NCI-H1092 treated with DMSO at 0.1 percent for 48 hours (cell line): ENCODE results near the gene GYPB.
"Not testable (repeated sequence)": the region's sequence is repeated elsewhere in the genome, so short reads cannot be mapped to it uniquely, and the experiment has no call there.

Experiments used
- DNase-seq: peaks from one replicate; lab custom pipeline; 2025; lab: John Stamatoyannopoulos, UW

Gene GYPB

DNA sequence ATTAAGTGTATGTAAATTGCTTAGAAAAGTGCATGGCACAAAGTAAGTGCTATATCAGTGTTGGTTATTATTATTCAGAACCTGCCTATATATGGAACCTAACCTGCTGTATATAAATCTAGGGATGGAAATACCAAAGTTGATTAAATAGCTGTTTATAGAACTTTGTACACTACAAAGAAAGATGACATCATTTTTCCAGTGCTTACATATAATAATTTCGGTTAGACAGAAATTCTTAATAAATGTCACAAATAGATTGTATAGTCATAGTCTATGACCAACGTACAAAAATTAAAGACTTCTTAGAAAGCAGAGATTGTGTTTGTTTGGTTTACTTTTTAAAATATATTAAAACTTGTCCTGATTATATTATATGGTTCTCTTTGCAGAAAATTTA lies 4.4 kb downstream of the GYPB start:
- no peak for DNase-seq

DNA sequence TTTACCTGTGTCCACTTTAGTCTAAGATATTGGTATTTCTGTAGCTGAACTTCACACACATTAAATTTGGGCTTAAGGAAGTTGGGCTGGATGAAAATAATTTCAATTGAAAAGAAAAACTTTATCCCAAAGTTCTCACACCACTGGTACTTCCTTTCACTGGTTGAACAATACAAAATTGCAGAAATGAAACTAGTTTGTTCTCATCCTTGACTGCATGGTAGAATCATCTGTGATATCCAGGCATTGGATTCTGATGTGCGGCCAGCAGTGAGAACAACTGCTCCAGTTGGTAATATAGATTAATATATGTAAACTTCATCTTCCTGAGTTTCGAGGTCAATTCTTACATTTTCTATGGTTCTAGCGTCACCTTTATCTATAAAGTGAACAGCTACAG lies 10.6 kb downstream of the GYPB start:
- not testable (repeated sequence) for DNase-seq

DNA sequence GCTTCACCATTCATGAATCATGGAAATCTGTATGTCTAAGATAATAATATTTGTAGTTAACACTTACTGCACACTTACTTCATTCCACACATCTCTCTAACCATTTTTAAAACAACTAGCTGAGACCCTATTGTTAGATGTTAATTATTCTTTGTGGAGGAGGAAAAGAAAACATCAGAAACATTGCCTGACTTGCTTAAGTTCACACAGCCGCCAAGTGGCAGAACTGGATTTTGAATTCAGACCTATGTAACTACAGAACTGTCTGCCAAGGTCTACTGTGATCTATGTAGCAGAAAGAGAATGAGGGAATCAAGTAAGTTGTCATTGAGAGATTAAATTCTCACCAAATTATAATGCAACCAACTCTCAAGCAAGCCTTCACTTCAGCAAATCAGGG lies 11.2 kb downstream of the GYPB start:
- not testable (repeated sequence) for DNase-seq

DNA sequence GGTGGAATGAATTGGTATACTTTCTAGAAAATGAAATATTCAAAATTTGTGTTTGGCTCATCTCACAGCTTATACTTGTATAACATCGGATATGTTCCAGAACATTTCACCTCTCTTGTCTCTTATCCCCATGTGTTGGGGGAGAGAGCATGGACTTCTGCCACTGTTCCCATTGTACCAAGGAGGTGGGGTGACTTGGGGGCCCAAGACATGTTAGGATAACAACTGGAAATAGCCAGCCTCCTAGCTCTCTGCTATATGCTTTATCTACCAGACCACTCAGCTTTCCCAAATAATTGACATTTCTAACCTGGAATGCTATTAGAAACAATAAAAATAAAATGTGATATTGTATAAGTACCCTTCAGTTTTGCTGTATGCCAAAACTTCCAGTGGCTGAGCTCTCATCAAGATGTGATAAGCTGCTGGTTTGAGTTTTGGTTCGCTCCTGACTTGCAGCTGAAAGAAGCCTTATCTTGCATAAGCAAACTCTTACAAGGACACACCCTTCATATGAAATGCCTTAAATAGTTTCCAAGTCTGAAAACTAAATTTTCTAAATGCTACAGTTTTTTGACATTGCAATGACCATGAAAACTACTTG lies 12.9 kb downstream of the GYPB start:
- not testable (repeated sequence) for DNase-seq

DNA sequence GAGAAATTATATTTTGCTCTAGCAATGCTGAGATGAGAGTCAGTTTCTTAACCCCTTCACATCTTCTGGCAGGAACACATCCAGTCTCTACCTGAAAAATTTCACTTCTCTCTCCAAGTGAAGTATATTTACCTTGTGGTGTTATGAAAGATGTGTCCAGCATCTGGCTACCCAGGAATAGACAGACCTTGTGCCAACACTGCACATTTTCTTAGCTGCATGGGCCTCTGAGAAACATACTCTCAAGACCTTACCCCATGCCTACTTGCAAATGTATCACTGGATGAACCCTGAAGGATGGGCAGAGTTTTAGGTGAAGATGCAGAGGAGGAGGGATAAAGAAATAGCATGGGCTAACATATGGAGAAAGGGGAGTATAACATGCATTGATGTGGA lies 13.6 kb downstream of the GYPB start:
- DNase-seq, result not testable (repeated sequence)

DNA sequence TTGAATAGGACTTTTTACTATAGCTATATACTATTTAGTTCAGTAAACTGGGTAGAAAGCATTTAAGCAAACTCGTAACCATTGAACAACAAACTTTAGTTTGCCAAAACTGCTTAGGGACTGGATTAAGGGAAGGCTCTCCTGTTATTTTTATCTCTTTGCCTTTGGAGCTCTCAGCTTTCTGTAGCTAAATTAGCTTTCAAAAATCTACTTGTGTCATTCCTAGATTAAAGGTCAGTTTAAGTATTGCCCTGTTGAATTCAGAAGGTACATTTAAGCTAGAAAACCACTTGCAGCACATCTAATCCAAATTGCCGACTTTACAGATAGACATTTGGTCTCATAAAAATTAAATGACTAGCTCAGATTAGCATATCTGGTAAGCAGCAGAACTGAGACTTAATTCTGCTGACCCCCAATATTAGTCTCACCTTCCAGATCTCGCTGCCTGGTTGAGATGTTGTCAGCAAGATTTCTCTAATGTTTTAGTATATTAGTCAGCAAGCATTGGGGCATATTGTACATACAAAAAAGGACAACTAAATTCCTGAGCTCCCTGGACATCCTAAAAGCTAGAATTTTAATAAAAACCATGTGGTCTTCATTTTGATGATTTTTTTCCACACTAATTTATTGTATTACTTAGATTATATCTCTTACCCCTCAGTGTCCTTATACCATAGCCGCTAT lies 14.2 kb downstream of the GYPB start:
- DNase-seq, result not testable (repeated sequence)

DNA sequence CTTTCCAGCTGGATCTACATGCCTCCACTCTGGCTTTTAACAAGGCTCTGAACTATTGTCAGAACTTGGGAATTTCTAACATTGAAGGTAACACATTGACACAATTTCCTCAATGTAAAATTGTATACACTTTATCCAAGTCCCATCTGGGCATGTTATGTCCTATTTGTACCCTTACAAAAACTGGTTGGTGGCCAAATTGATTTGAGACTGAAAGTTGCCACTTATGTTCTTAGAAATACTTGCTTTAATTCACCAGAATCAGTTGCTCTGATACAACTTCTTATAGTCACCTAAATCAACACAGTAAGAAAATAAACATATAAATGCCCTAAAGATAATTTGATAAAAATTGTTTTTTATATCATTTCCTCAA lies 15.3 kb downstream of the GYPB start:
- DNase-seq, result not testable (repeated sequence)

DNA sequence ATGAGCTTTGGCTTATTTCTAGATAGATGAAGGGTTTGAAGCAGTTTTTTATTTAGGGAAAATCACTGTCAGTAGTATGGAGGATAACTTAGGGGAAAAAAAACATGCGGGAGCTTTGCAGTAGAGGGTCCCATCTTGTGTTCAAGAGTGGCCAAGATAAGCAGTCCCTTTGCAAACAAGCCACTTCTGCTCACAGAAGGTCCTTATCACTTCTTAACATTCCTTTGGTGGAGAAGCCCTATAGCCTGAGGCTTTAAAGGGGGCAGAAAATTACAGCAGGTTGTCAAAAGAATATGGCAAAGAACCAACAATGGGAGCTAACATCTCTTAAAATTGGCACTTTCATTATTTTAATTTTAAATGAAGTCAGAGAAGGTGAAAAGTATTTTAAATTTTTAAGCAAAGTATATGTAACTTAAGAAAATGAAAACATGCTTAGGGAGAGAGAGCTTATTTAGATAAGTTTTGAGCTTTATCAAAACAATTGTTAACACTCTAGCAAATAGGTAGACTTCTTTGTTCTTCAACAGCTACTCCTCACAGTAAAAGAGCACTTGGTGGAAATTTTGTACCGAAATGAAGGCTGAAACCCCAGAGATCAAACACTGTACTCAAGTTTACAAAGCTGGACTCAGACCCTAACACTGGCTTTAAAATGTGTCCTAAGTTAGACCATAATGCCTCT lies 15.8 kb downstream of the GYPB start:
- not testable (repeated sequence) for DNase-seq

DNA sequence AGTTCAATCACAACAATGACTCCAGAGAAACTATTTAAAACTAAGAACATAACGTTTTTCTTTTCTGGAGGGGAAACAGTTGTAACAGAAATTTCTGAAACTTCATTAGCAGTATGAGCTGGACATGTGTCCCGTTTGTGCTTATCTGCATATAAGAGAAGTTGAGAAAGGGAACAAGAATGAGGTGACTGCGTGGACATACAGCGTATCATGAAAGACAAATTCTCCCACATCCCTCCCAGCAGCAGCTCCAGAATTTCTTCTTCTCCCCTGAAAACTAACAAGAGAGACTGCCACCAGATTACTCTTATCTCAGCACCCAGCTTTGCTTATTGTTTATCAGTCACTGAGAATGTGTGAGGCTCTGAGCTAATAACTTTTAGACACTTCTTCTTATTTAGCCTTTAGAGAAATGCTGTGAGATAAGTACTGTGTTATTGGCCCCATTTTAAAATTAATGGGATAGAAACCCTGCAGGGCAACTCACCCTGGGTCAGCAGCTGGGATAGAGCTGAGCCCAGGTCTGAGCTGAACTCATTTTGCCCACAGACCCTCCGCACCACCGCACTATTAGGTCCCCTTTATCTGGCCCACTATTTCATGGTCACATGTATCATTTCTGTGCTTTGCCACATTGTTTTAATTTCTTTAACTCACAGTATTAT lies 18.7 kb downstream of the GYPB start:
- DNase-seq, result not testable (repeated sequence)

DNA sequence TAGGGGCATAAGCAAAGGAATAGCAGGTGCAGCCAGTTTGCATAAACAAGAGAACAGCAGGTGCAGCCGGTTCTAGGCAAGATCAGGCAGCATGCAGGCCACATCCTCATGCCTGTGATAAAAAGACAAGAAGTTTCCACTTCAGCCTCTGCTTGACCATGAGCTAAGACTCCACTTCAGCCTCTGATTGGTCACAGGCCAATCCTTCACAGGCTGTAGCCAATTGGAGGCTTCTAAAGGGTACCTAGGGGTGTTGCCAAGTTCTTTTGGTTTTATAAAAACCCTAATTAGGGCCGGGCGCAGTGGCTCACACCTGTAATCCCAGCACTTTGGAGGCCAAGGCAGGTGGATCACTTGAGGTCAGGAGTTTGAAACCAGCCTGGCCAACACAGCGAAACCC lies 23.0 kb downstream of the GYPB start:
- DNase-seq, result not testable (repeated sequence)

DNA sequence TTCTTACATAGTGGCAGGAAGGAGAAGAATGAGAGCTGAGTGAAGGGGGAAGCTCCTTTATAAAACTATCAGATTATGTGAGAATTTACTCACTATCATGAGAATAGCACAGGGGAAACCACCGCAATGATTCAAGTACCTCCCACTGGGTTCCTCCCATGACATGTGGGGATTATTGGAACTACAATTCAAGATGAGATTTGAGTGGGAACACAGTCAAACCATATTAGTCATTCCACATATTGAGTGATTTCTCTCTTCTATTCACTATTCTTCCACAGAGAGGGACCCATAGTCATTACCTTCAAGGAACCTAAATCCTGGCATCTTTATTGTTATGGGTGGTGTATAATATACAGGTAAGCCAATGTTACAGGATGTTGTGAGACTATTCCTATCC lies 27.4 kb downstream of the GYPB start:
- not testable (repeated sequence) for DNase-seq

DNA sequence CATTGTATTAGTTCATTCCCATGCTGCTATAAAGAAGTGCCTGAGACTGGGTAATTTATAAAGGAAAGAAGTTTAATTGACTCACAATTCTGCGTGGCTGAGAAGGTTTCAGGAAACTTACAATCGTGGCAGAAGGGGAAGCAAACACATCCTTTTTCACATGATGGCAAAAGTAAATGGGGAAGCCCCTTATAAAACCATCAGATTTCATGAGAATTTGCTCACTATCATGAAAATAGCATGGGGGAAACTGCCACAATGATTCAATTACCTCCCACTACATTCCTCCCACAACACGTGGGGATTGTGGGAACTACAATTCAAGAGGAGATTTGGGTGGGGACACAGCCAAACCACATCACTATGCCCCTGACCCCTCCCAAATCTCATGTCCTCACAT lies 28.5 kb downstream of the GYPB start:
- DNase-seq, result not testable (repeated sequence)

DNA sequence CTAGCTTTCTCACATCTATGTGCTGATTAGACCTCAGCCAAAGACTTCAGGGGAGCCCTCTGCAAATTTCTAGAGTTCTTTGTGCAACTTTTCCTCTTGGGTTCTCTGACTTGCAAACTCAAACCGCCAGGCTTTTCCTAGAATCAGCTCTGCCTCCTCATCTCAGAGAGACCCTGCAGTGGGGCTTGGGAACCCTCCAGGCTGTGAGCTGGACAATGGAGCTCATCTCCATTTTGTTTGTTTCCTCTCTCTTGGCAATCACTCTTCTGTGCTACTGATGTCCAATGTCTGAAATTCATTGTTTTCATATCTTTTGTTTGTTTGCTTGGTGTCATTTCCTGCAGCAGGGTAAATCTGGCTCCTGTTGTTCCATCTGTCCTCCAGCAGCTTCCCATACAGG lies 33.0 kb downstream of the GYPB start:
- no peak for DNase-seq

DNA sequence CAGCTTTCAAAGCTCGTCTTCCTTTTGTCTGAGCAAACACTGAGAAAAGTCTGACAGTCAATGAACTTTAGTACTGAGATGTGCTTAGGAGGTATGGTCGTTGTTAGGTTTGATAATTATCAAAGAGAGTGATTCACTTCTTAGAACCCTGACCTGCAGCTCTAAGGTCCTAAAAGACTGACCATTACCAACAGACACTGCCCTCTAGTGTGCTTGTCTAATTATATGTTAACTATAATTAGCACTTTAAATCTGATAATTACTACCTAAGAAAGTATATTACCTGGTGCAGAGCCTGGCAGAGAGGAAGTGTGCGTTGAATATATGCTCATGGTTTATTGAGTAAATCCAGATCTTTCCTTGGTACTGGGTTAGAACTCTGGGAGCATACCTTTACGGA lies 38.4 kb downstream of the GYPB start:
- not testable (repeated sequence) for DNase-seq

DNA sequence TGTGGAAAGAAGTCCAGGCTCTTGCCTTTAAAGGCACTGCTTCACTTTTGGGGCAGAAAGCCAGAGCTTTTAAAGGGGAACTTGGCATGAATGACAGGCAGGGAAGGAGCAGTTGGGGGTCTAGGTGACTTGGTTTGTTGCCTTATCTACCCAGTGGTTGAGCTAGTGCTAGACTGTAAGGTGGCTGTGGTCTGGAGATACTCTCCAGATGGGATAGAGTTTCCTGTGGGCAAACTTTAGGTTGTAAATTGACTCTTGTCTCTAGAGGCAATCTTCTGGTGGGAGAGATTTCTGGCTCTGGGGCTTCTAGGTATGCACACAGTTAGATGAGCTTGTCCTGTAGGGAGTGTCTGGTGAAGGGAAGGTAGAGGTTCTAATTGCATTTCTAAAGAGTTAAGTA lies 43.7 kb downstream of the GYPB start:
- DNase-seq, result not testable (repeated sequence)

DNA sequence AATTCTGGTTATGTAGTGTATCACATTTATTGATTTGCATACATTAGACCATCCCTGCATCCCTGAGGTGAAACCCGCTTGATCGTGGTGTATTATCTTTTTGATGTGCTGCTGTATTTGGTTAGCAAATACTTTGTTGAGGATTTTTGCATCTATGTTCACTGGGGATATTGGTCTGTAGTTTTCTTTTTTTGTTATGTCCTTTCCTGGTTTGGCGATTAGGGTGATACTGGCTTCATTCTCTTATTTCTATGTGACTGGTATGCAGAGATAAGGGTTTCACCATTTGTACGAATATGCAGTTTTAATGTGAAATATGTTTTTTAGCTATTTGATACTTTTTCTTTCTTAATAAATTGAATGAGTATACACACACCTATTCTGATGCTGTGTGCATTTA lies 45.2 kb downstream of the GYPB start:
- DNase-seq, result not testable (repeated sequence)

DNA sequence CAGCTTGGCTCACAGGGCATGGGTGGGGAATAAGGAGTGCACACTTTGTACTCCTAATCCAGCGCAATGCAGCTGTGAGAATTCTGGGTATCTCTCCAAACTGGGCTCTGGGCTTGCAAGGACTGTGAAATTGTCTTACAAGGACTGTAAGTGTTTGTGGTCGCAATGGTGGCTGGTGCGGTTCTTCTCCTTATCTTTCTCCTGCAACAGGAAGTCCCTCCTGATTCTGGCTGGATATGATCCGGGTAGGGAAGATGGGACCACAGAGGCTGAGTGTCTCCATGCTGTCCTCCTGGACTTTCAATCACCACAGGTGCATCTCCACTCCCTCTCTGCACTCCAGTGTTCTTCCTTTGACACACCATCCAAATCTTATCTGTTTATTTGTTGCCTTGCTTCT lies 58.1 kb downstream of the GYPB start:
- no peak for DNase-seq

DNA sequence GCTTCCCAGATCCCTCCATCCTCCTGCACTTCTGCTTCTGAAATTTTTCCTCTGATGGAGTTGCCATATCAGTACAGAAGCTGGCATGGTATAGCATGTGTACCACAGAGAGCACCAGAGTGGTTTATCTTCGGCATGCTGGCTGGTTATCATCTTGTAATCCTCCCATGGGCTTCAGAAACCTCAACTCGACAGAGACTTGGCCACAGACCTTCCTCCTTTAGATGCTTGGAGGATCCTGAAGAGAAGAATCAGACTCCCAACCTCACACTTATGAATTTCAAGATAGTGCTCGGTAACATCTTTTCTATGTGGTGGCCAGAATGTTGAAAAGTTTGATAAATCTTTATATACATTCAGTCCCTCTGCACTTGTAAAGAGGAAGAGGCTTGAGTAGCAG lies 63.9 kb downstream of the GYPB start:
- not testable (repeated sequence) for DNase-seq

DNA sequence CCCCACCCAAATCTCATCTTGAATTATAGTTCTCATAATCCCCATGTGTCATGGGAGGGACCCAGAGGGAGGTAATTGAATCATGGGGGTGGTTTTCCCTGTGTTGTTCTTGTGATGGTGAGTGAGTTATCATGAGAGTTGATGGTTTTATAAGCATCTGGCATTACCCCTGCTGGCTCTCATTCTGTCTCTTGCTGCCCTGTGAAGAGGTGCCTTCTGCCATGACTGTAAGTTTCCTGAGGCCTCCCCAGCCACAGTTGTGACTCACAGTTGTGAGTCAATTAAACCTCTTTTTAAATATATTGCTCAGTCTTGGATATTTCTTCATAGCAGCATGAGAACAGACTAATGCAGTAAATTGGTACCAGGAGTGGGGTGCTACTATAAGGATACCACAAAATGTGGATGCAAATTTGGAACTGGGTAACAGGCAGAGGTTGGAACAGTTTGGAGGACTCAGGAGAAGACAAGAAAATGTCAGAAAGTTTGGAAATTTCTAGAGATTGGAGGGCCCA lies 67.7 kb downstream of the GYPB start:
- DNase-seq, result not testable (repeated sequence)

DNA sequence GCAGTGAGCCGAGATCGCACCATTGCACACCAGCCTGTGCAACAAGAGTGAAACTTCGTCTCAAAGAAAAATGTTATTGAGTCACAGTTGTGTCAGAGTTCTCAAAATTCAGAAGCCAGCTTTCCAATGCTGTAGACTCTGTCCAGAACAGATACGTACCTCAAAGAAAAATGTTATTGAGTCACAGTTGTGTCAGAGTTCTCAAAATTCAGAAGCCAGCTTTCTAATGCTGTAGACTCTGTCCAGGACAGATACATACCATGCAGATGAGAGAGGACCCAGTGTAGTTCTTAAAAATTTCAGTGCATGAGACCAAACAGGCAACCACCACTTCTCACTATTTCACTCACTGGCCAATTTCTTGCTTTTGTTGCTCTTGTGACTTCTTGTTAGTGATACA lies 68.2 kb downstream of the GYPB start:
- DNase-seq, result not testable (repeated sequence)

DNA sequence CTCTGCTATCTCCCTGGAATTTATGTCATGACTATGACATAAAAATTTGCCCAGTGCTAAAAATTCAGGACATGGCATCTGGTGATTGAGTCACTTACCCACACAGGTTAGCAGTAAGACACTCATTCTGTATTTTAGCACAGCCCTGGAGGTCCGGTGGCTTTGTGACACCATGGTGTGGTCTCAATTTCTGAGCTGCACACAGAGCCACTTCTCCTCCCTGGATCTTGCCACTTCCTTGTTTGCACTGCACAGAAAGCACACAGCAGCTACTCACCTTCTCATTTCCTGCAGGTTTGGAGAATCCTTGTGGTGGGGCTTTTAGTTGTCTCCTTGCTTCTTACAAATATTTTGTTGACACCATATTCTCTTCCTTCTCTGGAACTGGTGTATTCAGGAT lies 69.0 kb downstream of the GYPB start:
- not testable (repeated sequence) for DNase-seq

DNA sequence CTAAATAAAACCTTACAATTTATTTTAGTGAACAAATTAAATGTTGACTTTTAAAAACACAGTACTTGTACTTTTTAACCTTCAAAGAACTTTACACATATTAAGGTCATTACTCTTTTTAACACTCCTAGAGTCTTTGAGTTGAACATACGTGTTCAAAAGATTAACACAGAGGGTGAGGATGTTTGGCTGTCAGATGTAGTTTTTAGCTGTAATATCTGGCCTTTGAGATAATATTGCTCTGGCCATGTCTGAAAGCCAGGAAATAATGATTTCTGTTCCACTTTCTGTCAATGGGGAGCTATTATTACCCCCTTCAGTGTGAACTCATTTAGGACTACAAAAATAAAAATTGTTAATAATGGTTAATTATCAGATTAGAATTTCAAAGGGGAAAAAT lies 71.7 kb downstream of the GYPB start:
- not testable (repeated sequence) for DNase-seq
